SW480 (cell line): Measurements from ENCODE around the gene ZNF776.
A peak's percentile ranks its signal among the peaks of the same experiment; 100 is the strongest.
"Not testable (repeated sequence)": the region's sequence is repeated elsewhere in the genome, so short reads cannot be mapped to it uniquely, and the experiment has no call there.

ENCODE experiments used
- DNase-seq: peaks from one replicate; pipeline ENCODE4 v3.0.0-alpha.2; 2016; ENCODE audit warnings: low spot score

The ZNF776 gene

DNA sequence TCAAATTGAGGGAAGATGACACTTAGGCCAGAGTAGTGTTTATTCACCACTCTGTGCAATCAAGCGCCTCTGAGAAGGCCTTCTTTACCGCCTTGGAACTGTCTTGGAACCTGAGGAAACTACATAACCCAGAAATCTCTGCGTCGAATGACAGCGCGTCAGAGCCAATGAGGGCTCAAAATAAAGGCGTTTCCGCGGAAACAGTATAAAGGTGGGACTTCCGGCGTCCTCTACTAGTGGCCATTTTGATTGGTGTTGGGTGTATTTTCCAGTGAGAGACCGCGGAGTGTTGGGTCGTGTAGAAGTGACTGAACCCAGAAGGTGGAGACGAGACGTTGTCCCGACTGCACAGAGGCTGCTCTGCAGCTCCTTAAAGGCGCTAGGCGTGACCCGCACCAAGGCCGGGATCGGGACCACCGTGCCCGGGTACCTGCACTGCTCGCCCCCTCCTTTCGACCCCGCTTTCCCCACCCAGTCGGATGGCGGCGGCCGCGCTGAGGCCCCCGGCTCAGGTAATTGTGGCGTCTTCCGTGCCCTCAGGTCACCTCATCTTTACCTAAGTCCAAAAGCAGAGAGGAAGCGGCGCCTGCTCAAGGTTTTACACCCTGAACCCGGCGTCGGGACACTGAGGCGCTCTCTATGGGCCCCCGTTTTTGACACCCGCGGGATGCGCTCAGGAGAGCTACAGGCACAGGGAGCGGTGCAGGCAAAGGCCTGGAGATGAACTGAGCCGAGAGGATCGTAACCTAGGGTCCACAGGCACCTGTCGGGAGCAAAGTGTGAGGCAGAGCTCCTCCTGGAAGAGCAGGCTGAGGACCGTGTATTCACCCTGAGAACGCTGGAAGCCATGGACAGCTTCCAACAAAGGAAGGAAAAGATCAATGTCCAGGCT is at the start of gene ZNF776:
TSS of gene ZNF776 (plus strand) at position 236 of the 892 bp plus-strand sequence. CDS start at position 480, 244 bp downstream.
- peak; percentile 92 for DNase-seq

DNA sequence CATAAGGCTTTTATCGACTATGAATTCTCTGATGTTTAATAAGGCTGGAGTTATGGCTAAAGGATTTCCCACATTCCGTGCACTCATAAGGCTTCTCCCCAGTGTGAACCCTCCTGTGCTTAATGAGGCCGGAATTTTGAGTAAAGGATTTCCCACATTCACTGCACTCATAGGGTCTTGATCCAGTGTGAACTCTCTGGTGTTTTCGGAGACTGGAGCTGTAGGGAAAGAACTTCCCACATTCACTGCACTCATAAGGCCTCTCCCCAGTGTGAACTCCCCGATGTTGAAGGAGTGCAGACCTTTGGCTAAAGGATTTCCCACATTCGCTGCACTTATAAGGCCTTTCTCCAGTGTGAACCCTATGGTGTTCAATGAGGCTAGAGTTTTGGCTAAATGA is 45.0 kb upstream of the ZNF776 start:
- DNase-seq: no peak

DNA sequence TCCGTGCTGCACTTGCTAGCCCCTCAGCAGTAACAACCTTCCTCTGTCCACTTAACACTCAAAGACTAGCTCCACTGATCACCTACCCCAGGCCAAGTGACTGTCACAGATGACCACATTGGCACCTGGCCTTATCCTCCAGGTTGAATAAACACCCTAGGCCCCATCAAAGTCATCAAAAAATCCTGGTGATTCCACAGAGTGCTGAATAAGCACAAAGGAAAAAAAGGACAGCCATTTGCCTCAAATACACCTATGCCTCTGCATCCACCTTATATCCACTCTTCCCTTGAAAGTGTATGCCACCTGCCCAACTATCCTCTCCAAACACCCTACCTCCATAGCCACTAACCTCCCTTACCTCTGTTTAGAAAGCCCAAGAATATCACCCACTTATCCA is 40.3 kb upstream of the ZNF776 start:
- no peak for DNase-seq

DNA sequence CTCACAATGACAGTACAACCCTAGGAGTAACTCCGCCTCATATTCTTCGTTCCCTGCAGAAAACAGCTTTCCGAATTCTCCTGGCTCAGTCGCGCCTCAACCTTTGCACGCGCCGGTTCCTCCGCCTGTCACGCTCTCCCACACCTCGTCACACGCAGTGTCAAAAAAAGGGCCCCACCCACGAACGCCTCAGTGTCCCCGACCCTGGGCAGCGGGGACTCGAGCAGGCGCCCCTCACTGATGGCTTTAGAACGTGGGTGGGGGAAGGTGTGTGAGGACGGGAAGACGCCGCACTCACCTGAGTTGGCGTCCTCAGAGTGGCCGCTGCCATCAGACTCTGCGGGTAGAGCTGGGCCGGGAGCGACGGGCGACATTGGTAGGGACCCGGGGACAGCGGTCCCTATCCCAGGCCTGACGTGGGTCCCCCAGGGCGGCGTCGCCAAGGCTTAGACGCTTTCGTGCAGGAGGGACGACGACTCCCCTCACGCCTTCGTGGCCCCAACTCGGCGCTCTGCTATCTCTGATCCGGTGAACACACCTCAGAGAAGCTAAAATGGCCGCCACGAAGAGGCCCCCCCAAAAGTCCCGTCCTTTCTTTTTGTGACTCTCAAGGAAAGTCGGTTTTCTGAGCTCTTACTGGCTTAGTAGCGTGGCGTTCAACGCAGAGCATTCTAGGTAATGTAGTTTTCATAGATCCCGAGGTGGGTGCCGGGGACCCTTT is 37.8 kb upstream of the ZNF776 start, which contains the start of gene ZNF154:
TSS of gene ZNF154 (minus strand) at position 564 of the 721 bp plus-strand sequence. CDS start at position 331, 233 bp downstream.
- no peak for DNase-seq

DNA sequence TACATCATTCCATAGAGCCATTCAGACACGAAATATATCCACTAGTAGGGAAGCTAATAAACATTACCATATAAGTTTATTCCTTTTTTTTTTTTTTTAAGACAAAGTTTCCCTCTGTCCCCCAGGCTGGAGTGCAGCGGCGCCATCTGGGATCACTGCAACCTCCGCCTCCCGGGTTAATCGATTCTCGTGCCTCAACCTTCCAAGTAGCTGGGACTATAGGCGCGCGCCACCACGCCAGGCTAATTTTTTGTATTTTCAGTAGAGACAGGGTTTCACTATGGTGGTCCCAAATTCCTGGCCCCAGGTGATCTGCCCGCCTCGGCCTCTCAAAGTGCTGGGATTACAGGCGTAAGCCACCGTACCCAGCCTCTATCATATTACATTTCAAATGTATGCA is 37.0 kb upstream of the ZNF776 start:
- no peak for DNase-seq

DNA sequence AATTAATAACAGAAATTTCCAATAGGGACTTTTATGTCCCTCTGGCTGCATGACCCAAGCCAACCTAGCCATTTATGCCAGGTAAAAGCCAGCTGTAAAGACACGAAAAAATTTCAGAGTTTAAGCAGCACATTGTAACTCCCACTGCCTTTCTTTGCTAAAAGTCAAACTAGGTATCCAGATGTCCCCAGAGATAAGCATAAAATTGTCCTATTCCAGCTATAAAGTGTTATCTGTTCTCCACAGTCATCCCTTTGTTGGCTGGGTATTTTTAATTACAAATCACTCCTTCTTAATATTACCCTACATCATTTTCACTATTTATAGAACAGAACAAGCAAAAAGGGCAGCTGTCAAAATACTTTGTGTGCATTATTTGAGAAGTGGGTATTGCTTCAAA is 34.4 kb upstream of the ZNF776 start:
- no peak for DNase-seq

DNA sequence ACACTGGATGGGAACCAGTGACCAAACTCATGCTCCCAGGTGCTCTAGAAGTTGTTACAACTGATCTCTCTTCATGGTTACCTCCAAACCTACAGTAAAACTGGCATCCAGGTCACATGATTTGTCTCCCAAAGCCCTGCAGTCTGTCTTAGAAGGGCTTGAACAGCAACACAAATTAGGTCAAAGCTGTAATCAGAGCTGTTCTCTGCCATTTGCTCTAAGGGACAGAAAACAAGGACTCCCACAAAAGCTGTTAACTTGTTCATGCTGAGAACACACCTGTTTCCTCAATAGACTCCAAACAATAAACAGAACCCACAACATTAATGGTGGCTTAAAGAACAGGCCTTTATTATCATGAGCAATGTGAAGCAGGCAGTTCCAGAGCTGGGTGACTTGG is 27.2 kb upstream of the ZNF776 start:
- no peak for DNase-seq

DNA sequence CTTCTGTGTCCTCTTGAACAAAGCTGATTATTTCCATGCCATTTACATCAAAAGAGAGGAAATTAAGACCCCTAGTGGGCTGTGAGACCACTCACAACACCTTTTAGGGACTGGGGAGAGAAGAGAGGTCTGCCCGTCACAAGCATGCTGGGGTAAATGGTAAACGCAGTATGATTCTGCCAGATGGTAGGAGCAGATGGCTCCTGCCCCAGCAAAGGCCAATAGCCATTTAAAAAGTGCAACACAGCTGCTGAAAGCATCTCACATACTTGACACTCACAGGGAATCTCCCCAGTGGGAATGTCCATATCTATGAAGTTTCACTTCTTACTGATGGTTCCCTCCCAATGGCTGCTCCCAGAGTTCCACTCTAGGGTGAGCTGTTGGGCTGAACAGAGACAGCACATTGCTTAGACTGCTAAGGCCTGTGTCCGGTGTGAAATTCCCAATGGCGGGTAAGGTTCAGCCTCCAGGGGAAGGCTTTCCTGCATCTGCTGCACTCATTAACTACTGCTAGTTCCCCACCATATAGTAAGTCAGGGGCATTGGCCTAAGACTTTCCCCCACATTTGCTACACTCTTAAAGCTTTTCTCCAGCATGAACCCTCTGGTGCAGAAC is 26.6 kb upstream of the ZNF776 start:
- no peak for DNase-seq

DNA sequence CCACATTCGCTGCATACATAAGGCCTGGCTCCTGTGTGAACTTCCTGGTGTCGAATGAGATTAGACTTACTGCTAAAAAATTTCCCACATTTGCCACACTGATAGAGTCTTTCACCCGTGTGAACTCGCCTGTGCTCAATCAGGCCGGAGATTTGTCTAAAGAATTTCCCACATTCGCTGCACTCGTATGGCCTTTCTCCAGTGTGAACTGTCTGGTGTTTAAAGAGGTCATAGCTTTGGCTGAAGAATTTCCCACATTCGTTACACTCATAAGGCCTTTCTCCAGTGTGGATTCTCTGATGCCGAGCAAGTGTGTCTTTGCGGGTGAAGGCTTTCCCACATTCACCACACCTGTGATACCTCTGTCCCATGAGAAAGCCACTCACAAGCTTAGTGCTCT is 25.7 kb upstream of the ZNF776 start:
- DNase-seq: no peak

DNA sequence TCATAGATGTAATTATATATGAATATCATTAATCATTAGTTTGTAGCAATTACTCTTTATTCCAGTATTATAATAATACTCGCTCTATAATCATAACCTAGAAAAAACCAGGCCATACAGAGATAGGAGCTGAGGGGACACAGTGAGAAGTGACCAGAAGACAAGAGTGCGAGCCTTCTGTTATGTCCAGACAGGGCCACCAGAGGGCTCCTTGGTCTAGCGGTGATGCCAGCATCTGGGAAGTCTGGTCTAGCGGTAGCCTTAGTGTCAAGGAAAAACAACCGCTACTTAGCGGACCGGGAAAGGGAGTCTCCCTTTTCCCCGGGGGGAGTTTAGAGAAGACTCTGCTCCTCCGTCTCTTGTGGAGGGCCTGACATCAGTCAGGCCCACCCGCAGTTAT is 8.3 kb upstream of the ZNF776 start:
- not testable (repeated sequence) for DNase-seq

DNA sequence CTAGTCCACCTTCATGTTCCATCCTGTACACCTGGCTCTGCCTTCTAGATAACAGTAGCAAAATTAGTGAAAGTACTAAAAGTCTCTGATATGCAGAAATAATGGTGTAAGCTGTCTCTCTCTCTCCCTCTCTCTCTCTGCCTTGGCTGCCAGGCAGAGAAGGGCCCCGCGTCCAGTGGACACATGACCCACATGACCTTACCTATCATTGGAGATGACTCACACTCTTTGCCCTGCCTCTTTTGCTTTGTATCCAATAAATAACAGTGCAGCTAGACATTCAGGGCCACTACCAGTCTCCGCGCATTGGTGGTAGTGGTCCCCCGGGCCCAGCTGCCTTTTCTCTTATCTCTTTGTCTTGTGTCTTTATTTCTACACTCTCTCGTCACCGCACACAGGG is 7.8 kb upstream of the ZNF776 start:
- not testable (repeated sequence) for DNase-seq

DNA sequence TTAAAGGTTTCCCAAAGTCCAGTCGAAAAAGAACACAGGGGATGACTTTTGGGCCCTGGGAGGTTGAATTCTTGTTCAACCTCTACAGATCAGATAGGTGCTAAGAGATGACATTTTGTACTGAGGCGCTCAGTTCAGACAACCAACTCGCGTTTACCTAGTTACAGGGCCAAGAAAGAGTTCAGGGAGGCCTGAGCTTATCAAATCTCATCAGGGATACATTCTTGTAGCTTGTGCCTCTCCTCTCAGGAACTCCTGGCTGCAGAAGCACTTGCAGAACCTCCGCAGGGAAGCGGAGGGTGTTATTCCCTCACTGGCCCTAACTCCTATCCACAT is 825 bp downstream of the ZNF776 start:
- DNase-seq: no peak

DNA sequence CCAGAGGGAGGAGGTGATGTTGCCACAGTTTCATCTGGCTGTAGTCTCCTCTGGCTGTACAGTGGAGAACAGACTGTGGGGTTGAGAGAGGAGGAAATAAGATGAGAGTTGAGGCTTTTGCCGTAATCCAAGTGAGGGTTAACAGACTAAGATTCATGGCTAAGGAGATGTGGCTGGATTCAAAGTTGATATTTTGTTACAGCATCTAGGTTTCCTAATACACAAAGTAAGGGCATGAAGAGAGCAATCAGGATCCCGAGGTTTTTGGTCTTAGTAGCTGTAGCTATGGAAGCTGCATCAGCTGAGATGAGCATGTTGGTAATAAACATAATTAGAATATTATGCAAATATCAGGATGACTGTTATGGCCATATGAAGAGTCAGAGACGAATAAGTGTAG is 1.4 kb downstream of the ZNF776 start:
- DNase-seq: no peak

DNA sequence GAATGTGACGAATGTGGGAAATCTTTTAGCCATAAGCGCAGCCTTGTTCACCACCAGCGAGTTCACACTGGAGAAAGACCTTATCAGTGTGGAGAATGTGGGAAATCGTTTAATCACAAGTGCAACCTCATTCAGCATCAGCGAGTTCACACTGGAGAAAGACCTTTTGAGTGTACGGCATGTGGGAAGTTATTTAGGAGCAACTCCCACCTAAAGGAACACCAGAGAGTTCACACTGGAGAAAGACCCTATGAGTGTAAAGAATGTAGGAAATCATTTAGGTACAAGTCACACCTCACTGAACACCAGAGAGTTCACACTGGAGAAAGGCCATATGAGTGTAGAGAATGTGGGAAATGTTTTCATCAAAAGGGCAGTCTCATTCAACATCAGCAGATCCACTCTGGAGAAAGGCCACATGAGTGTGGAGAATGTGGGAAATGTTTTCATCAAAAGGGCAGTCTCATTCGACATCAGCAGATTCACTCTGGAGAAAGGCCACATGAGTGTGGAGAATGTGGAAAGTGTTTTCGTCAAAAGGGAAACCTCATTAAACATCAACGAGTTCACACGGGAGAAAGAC is 7.6 kb downstream of the ZNF776 start:
- DNase-seq: no peak

DNA sequence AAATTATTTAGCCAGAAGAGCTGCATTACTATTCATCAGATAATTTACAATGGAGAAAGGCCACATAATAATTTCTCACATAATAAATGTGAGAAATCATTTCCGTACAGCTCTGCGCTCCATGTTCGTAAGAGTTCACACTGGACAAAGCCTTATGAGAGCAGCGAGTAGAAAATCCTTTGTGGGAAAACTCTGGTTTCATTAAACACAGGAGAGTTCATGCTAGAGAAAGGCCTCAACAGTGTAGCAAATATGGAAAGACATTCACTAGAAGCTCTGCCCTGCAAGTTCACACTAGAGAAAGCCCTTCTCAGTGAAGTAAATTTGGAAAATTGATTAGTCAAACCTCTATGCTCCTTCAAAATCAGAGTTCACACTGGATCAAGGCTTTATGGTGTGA is 8.4 kb downstream of the ZNF776 start:
- no peak for DNase-seq

DNA sequence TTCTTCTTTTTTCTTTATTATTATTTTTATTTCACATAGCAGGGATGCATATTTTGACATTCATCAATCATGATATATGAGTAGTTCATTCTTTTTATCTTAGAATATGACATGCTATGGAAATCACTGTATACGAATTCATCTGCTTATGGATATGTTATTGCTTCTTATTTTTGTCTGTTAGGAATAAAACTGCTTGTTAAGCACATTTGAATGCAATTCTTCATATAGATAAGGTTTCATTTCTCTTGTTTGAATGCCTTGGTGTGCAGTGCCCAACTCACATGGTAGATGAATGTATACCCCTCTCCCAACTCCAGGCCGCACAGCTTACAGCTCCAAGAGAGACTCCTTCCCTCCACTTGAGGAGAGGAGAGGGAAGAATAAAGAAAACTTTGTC is 11.3 kb downstream of the ZNF776 start:
- no peak for DNase-seq

DNA sequence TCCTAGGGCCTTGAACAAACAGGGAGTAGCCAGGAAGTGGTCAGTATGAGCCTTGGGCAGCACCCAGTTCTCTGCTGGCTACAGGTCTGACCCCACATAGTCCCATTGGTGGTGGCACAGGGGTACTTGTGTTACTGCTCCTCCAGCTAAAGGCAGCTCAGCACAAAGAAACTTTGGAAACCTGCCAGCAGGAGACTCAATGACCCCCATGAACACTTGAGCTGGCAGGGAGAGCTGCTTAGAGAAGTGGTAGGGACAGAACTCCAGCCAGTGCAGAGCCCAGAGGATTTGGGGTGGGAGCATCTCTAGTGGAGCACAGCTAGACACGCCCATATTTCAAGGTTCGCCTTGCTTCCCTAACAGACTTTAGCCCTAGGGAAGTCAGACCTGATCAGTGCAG is 12.5 kb downstream of the ZNF776 start:
- no peak for DNase-seq

DNA sequence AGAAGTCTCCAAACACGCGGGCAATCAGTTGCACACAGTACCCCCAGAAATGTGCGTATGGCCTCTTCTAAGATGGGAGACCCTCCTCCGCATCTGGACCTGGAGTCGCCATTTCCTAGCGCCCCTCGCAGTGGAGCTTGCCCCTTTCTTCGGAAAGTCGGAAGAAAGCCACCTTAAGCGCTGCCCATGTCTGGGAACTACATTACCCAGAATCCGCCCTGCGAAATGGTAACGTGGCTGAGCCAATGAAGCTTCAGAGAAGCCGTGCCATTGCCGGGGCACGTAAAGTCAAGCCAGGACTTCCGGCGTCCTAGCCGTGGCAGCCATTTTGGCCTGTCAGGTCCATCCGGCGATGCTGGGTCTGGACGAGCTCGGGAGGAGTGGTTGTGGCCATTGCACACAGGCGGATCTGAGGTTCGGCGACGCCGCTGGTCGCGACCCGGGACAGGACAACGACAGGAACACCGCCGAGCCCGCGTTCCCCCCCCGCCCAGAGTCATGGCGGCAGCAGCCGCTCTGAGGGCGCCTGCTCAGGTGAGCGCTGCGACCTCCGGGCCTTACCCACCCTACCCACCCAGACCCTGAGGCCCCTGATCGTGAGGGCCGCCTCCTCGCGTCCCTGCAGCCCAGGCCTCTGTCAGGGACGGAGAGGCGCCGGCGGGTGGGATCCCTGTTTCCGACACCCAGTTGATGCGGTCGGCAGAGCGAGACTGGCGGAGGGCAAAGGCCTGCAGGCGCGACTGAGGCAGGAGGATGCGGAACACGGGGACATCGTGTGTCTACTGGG is 22.9 kb downstream of the ZNF776 start, which contains the start of gene ZNF586:
TSS of gene ZNF586 (plus strand) at position 332 of the 787 bp plus-strand sequence. CDS start at position 499, 167 bp downstream.
- DNase-seq: peak; percentile 73

DNA sequence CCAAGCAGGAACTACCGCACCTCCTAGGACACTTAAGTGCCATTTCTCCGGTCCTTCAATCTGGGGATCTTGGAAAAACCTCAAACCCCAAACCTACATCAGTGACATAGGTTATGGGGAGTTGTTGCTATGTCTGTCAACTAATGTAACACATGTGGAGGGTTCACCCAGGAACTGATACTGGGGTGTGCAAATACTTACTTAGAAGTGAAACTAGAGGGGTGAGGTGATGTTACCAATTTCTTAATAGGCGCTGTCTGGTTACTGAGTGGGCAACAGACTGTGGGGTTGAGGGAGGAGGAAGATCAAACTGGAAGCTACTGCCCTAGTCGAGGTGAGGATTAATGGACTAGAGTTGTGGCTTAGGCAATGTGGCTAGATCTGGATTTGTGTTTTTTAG is 24.8 kb downstream of the ZNF776 start:
- no peak for DNase-seq

DNA sequence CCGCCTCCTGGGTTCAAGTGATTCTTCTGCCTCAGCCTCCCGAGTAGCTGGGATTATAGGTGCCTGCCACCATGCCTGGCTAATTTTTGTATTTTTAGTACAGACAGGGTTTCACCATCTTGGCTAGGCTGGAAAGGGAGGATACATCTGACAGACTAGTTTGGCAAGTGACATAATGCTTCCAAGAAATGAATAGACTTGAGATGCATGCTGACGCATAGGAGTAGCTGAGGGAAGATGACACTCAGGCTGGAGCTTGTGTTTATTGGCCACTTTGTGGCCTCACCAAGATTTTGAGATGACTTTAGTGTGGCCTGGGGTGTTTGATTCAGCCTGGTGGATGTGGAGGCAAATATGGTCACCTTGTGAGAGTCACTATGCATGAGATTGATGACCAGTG is 26.9 kb downstream of the ZNF776 start:
- no peak for DNase-seq

DNA sequence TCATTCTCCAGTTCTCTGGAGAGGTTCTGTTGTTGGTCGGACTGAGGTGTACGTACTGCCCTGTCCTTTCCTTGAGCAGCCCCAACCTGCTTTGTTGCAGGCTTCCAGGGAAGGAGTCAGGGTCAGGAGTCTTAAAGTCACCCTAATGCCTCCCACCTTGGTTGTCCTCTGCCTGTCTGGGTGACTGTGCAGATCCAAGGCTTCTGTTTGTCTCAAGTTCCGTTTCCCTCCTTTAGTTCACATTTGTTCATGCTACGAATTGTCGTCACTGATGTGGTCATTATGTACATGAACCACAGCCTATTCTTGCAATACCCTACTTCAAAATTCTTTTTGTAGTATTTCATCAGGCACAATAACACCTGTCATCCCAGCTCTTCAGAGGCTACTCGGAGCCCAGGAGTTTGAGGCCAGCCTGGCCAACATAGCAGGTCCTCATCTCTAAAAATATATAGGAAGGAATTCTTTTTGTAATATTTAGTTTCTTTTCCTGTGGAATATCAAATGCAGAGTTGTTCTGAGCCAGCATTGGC is 30.2 kb downstream of the ZNF776 start:
- DNase-seq: no peak
